IPS-15b (cell line): Measurements from ENCODE around the gene PRKCSH.
"Not testable (repeated sequence)": the region's sequence is repeated elsewhere in the genome, so short reads cannot be mapped to it uniquely, and the experiment has no call there.

ENCODE experiments used
- H3K27me3 ChIP-seq: one replicate; pipeline ENCODE4 v1.6.1; 2013; ENCODE audit warnings: low read length; ENCODE audit not compliant: control insufficient read depth, insufficient read depth
- H3K36me3 ChIP-seq: one replicate; pipeline ENCODE4 v1.6.1; 2013; ENCODE audit warnings: low read length; ENCODE audit not compliant: control insufficient read depth, insufficient read depth
- H3K4me1 ChIP-seq: one replicate; pipeline ENCODE4 v1.6.1; 2013; ENCODE audit warnings: mild to moderate bottlenecking, low read length; ENCODE audit not compliant: control insufficient read depth, insufficient read depth
- H3K4me3 ChIP-seq: one replicate; pipeline ENCODE4 v1.5.1; 2013; ENCODE audit warnings: low read depth, low read length
- H3K9ac ChIP-seq: one replicate; pipeline ENCODE4 v1.6.1; 2013; ENCODE audit warnings: low read depth, mild to moderate bottlenecking, low read length
- H3K9me3 ChIP-seq: one replicate; pipeline ENCODE4 v1.6.1; 2013; ENCODE audit warnings: mild to moderate bottlenecking, low read length; ENCODE audit not compliant: control insufficient read depth, insufficient read depth

The PRKCSH gene

GRCh38 chr19:11457115-11457514, 21.7 kb downstream of the PRKCSH start:
- Histone ChIP-seq H3K9ac (no peak overlapping the region), H3K27me3 (no peaks in the 10 kb centered on the region), H3K4me3 (no peak overlapping the region), H3K9me3 (no peaks in the 10 kb centered on the region), H3K4me1 (peaks cover 5% of the 10 kb centered on the region), H3K36me3 (no peaks in the 10 kb centered on the region)

GRCh38 chr19:11457831-11458230, 22.4 kb downstream of the PRKCSH start:
- Histone ChIP-seq H3K9ac (no peak overlapping the region), H3K4me3 (no peak overlapping the region), H3K4me1 (peaks cover 5% of the 10 kb centered on the region), H3K27me3 (no peaks in the 10 kb centered on the region), H3K9me3 (no peaks in the 10 kb centered on the region), H3K36me3 (no peaks in the 10 kb centered on the region)

DNA sequence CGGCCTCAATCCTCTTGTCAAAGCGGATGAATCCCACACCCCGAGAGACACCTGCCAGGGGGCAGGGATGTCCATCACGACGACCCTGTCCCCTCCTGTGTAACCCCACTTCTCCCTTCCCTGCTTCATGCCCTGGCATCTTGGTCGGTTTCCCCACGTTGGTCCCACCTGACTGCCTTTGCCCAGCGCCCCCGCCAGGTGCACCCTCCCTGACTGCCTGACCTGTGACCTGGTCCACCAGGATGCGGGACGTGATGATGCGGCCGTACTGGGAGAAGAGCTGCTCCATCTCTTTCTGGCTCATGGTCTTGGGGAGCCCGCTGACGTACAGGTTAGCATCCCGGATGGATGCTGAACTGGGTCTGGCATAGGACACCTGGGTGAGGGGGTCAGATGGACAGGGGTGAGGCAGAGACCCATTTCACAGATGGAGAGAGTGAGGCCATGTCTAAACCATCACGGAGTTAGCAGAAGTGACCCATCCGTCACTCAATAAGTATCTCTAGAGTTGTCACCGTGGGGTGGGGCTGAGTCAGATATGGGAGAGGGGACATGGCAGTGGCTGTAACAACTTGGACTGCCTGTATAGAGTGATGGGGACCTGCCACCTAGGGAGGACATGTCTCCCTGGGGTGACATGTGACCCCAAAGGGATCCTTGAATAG, 22.9 kb downstream of the PRKCSH start:
- no peaks in the 10 kb centered on the region for H3K36me3 ChIP-seq
- H3K9me3 ChIP-seq, result no peaks in the 10 kb centered on the region
- H3K4me3 ChIP-seq, result no peak overlapping the region
- H3K4me1 ChIP-seq, result peaks cover 5% of the 10 kb centered on the region
- no peaks in the 10 kb centered on the region for H3K27me3 ChIP-seq
- no peak overlapping the region for H3K9ac ChIP-seq

DNA sequence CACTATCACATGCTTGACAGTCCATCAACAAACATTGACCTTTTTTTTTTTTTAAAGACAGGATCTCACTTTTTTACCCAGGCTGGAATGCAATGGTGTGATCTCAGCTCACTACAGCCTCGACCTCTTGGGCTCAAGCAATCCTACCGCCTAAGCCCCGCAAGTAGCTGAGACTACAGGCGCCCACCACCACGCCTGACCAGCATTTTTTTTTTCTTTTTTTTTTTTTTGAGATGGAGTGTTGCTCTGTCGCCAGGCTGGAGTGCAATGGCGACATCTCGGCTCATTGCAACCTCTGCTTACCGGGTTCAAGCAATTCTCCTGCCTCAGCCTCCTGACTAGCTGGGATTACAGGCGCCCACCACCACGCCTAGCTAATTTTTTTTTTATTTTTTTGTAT, 23.5 kb downstream of the PRKCSH start:
- H3K36me3 ChIP-seq, H3K9me3 ChIP-seq, H3K9ac ChIP-seq, H3K4me1 ChIP-seq, H3K27me3 ChIP-seq, H3K4me3 ChIP-seq: not testable (repeated sequence)

DNA sequence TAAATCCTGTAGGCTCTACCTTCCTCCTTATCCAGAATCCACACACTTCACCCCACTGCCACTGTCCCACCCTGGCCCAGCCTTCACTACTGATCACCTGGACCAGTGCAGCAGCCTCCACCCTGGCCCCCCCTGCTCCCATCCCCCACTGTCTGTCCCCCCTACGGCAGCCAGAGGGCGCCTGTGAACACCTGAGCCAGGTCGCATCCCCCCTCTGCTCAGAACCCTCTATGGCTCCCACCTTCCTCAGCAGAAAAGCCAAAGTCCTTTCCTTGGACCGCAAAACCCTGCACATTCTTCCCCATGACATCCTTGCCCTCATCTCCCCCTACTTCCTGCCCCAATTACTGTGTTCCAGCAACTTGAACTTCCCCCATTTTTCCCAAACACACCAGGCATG, 24.8 kb downstream of the PRKCSH start:
- Histone ChIP-seq H3K27me3 (no peaks in the 10 kb centered on the region), H3K36me3 (no peaks in the 10 kb centered on the region), H3K9me3 (no peaks in the 10 kb centered on the region), H3K4me3 (no peak overlapping the region), H3K9ac (no peak overlapping the region), H3K4me1 (peaks cover 8% of the 10 kb centered on the region)

- no peaks in the 10 kb centered on the region for H3K36me3 ChIP-seq
- no peak overlapping the region for H3K4me3 ChIP-seq
- H3K4me1 ChIP-seq, result peaks cover 11% of the 10 kb centered on the region
- no peaks in the 10 kb centered on the region for H3K9me3 ChIP-seq
- no peaks in the 10 kb centered on the region for H3K27me3 ChIP-seq
- no peak overlapping the region for H3K9ac ChIP-seq
Measured at GRCh38 chr19:11461453-11461852, 26.0 kb downstream of the PRKCSH start.

DNA sequence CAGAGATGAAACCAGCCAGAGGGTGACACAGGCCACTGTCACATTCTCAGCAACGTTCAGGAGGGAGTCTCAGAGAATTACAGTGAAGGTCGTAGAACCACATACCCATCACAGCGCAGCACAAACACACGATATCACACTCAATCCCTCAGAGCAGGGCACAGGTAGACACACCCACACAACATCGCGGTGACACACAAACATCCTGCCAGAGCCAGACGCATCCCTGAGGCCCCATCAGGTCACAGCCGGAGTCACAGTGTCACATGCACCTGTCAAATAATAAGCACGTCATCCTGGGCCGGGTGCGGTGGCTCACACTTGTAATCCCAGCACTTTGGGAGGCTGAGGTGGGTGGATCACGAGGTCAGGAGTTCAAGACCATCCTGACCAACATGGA, 28.0 kb downstream of the PRKCSH start:
- H3K9me3 ChIP-seq, result no peaks in the 10 kb centered on the region
- peaks cover 6% of the 10 kb centered on the region for H3K4me1 ChIP-seq
- H3K36me3 ChIP-seq, result no peaks in the 10 kb centered on the region
- H3K27me3 ChIP-seq, result no peaks in the 10 kb centered on the region
- no peak overlapping the region for H3K4me3 ChIP-seq
- no peak overlapping the region for H3K9ac ChIP-seq

GRCh38 chr19:11464333-11465265, 29.2 kb downstream of the PRKCSH start:
- H3K4me3 ChIP-seq, result no peak overlapping the region
- no peaks in the 10 kb centered on the region for H3K27me3 ChIP-seq
- peaks cover 6% of the 10 kb centered on the region for H3K4me1 ChIP-seq
- H3K36me3 ChIP-seq, result no peaks in the 10 kb centered on the region
- H3K9ac ChIP-seq, result no peak overlapping the region
- H3K9me3 ChIP-seq, result no peaks in the 10 kb centered on the region

- H3K4me3 ChIP-seq, result no peak overlapping the region
- no peaks in the 10 kb centered on the region for H3K9me3 ChIP-seq
- H3K9ac ChIP-seq, result no peak overlapping the region
- no peaks in the 10 kb centered on the region for H3K27me3 ChIP-seq
- H3K36me3 ChIP-seq, result no peaks in the 10 kb centered on the region
- peaks cover 6% of the 10 kb centered on the region for H3K4me1 ChIP-seq
Measured at GRCh38 chr19:11465600-11465999, 30.2 kb downstream of the PRKCSH start.

DNA sequence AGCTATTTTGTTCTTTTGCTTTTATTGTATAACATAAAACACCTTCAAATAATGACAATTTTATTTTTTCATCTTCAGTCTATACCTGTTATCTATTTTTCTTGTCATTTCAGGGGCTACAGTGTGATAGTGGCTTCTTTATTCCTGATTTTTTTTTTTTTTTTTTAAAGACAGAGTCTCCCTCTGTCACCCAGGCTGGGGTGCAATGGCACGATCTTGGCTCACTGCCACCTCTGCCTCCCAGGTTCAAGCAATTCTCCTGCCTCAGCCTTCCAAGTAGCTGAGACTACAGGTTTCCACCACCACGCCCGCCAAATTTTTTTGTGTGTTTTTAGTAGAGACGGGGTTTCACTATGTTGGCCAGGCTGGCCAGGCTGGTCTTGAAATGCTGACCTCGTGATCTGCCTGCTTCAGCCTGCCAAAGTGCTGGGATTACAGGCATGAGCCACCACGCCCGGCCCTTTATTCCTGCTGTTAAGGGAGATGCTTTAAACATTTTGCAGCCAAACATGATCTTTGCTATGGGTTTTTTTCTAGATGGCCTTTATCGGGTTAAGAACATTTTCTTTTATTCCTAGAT, 32.9 kb downstream of the PRKCSH start:
- H3K9me3 ChIP-seq, H3K4me3 ChIP-seq, H3K36me3 ChIP-seq, H3K9ac ChIP-seq, H3K27me3 ChIP-seq, H3K4me1 ChIP-seq: not testable (repeated sequence)

DNA sequence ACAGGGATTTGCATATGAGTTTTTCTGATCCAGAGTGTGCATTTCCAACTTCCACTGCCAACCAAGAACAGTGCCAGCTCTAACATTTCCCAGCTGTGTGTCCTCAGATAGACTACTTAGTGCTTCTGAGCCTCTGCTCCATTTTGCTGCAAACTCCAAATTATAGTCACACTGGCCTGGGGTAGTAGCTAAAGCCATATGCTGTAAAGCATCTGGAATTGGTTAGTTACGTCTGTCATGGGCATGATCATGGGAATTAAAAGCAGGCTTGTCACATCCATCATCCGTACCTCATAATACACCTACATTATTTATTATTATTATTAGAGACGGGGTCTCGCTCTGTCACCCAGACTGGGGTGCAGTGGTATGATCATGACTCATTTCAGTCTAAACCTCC, 38.3 kb downstream of the PRKCSH start:
- no peak overlapping the region for H3K4me3 ChIP-seq
- H3K36me3 ChIP-seq, result no peaks in the 10 kb centered on the region
- H3K27me3 ChIP-seq, result peaks cover 3% of the 10 kb centered on the region
- no peaks in the 10 kb centered on the region for H3K9me3 ChIP-seq
- H3K9ac ChIP-seq, result no peak overlapping the region
- no peaks in the 10 kb centered on the region for H3K4me1 ChIP-seq

DNA sequence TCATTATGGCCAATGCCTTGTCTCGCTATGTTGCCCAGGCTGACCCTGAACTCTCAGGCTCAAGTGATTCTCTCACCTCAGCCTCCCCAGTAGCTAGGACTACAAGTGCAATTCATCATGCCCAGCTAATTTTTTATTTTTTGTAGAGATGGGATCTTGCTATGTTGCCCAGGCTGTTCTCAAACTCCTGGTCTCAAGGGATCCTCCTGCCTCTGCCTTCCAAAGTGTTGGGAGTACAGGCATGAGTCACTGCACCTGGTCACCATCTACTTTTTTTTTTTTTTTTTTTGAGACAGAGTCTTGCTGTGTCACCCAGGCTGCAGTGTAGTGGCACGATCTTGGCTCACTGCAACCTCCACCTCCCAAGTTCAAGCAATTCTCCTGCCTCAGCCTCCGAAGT, 39.9 kb downstream of the PRKCSH start:
- H3K36me3 ChIP-seq, H3K9me3 ChIP-seq, H3K27me3 ChIP-seq, H3K4me3 ChIP-seq, H3K9ac ChIP-seq, H3K4me1 ChIP-seq: not testable (repeated sequence)
